ENCODE measurements around the gene SHC3.

The SHC3 gene

DNA sequence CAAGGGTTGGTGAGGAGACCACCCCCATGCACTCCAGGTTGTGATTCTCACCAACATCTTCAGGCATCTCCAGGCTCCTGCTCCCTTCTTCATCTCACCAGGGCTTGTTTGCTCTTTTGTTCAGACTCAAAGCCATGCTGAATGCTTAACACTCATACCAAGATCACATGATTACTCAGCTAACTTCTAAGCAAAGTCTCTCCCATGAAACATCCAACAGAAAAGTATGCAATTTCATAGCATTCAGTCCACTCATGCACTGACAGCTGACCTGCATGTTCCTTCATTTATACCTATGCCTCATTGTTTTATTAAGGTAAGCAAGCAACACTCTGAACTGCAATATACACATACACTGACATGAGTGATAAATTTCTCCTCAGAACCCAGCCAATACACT lies 69.0 kb downstream of the SHC3 start:
- no peak for DNase-seq (ENCODE audit: low read depth, low spot score)

DNA sequence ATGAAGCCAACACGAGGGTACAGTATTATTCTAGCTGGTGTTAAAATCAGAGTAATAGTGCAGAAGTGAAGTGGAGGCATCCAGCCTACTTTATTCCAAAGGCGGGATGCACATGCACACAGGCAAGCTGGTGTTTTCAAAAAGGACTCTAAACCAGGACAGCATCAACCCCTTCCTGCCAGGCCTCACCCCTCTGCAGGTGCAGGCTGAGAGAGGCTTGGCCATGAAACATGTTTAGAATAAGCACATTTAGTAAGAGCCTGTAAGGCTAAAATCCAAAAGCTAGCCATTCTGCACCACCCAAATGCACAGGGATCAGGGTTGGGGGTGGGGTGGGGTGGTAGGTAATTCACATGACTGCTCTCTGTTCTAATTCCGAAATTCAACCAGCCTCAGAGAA lies 71.2 kb downstream of the SHC3 start:
- DNase-seq (ENCODE audit: low read depth, low spot score), result no peak

DNA sequence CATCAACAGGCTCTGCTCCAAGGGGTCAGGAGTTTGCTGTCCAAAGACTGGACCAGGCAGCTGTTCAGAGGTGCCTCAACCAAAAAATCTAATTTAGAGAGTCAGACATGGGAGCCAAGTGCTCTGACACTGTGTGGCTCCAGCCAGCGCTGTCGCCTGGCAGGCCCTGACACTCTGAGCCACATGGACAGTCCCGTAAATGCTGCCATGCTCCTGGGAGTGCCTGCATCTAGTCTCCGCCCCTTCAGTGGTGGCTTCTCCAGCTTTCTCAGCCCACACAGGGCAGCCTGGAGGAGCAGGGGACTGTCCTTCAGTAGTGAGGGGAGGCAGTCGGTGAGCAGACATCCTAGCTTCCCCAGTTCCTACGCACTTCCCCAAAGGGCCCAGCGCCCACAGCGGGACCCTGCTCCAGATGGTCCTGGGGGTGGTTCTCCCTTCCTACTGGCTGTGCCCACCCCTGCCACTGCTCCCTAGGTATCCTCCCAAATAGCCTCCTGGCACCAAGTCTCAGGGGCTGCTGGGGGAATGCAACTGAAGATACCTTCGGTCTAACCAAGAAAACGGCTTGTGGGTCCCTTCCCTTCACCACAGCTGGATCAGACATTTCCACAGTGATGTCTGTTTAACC lies 72.3 kb downstream of the SHC3 start:
- no peak for DNase-seq (ENCODE audit: low read depth, low spot score)

DNA sequence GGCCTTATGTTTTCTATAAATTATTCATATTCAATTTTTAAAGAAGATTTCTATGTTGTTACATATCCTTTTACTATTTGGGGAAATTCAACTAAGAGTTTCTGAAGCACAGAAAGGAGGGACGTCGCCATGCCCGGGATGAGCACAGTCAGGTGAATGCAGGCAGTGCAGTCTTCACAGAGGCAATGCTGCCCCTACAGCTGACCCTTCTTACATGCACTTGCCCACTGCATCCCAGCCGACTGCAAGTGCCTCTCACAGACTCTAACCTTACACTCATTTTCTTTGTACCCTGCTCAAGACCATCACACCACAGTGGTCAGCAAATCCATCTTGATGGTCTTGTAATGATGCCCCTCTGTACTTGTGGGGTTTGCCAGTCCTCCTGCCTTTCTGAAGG lies 73.8 kb downstream of the SHC3 start:
- DNase-seq (ENCODE audit: low read depth, low spot score), result no peak

DNA sequence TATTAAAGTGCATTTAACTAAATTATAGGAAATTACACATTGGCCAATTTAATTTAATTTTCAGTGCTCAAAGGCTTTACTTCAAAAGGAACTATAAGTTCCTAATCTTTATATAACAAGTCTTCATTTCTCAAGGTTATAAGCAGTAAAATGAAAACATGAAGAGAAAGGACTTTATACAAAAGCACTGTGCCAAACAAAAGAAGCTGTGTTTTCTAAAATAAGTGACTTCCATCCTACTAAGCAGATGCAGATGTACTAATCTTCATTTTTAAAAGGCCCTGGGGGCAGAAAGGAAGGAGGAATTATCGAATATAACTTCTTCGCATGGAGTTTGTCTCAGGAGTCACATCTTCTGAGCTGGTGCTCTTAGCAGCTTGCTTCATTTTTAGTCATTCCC lies 81.4 kb downstream of the SHC3 start:
- DNase-seq (ENCODE audit: low read depth, low spot score), result no peak

DNA sequence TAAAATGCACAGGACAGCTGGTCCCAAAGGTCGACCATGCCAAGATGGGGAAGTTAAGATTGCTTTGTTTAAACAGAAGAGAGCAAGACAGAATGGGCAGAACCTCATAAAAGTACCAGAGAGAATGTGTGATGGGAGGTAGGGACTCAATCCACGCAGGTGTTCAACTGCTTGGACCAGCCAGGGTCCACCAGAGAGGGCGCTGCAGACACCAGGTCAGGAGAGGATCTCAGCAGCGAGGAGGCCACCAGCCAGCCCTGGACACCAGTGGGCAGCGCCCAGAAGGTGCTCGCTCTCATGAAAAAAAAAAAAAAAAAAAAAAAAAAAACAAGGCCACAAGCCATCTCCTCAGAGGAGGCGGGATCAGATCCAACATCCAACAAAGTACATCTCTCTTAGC lies 81.8 kb downstream of the SHC3 start:
- no peak for DNase-seq (ENCODE audit: low read depth, low spot score)

DNA sequence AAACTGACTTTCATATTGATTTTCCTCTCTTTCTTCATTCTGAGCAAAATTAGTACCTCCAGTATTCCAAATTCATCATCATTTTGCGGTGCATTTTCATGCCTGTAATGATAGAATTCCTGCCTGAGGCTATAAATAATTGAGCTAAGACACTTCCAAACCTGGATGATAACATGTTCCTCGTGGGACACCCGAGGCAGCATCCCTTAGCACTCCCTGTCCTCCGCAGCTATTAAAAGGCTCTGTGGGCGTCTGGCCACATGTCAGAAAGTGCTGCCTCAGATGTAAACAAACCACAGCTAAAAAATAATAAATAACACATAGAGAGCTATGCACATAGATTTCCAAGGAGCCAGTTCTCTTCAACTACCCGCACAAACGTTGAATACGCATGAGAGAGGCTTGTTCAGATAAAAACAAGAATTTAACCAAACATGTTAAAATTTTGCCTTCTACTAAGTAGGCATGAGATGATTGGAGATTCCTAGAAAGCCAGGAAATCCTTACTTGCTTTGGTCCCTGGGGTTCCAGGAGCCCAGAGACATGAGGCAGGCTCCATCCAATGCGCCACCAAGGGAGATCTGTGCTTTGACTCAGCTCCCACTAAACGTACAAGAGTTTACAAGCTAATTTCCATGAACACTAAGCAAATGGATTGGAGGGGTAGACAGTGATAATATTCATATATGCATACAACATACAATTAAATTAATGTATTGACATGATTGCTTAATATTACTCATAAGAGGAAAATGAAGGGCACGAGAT lies 82.7 kb downstream of the SHC3 start:
- DNase-seq (ENCODE audit: low read depth, low spot score), result no peak

DNA sequence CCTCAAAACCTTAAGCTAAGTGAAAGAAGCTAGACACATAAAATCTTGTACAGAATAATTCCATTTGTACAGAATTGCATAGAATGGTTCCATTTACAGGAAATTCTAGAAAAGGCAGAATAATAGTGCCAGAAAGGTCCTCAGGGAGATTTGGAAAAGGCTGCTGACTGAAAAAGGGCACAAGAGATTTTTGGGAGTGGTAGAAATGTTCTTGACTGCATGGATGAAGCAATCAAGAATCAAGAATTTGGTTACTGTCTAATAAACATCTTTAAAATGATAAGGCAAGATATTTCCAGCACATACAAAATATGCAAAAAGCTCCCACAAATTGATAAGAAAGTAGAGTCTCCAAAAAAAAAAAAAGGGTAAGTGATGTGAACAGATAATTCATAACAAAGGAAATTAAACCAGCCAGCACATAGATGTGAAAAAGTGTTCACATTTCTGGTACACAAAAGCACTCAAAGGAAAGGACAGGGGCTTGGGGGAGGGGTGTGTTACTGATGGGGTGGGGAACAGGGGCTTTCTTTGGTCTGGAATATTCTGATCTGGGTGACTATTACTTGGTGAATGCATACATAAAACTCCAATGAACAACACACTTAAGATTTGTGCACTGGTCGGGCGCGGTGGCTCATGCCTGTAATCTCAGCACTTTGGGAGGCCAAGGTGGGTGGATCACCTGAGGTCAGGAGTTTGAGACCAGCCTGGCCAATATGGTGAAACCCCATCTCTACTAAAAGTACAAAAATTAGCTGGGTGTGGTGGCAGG lies 85.2 kb downstream of the SHC3 start:
- no peak for DNase-seq (ENCODE audit: low read depth, low spot score)

DNA sequence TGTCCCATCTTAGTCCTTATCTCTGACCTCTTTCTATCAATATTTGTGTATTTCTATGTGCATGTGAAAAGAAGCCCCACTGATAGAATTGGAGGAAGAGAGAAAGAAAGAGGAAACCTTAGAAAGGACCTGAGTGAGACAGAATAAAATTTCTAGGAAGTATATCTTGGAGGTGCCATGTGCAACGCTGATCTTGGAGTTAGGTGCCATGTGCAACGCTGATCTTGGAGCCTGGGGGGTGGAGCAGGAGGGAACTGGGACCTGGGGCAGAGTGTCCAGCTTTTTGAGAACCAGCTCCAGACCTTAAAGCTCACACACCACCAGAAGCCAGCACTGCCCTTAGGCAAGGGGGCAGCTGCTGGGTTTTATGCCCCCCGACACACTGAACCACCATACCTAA lies 89.4 kb downstream of the SHC3 start:
- DNase-seq (ENCODE audit: low read depth, low spot score), result no peak

DNA sequence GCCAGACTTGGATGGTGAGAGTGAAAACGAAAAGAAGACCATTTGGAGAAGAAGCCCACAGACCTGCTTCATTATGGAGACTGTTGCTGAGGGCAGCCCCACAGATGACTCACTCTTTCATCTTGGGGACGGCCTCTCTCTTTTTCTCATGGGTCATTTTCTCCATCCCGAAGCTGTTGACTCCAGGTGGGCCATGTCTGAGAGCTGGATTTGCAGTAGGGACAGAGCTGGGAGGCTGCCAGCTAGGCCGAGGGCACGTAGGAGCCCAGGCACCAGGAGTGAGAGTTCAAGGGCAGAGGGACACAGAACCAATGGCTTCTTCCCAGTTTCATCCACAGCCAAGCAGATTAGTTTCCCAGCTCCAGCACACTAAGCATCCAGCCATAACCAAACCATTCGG lies 95.0 kb downstream of the SHC3 start:
- no peak for DNase-seq (ENCODE audit: low read depth, low spot score)

DNA sequence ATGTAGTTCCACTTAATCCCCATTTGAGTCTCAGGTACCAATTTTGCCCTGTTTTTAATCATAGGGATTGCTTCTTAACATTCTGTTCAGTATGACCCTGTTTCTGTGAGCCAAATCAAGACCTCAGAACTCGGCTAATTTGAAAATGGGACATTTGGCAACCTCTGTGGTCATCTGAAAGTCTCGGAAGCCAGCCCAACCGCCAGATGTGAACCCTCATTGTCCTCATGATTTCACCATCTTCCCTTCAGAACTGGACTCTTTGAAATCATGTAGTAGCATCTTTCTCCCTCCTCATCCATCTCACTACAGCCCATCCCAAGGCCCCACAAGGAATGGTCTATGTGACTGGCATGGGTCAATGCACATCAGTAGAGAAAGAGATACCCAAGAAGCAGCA lies 98.4 kb downstream of the SHC3 start:
- DNase-seq (ENCODE audit: low read depth, low spot score), result no peak

DNA sequence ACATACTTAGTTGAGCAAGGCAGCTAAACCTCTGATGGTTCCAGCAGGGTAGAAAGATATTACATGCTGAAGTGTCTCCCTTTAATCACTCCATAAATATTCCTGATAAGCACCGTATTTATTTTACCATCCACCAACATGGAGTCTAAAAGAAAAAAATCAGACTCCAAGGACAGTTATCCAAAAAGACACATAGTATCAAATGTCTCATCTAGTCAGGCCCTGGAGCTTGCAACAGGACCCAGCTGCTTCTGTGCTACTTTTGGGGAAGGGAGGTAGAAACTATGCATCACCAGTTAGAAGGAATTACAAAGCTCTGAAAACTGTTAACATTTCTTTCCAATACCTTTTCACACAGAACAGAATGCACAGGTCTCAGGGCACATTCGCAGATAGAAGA lies 99.2 kb downstream of the SHC3 start:
- DNase-seq (ENCODE audit: low read depth, low spot score), result no peak

DNA sequence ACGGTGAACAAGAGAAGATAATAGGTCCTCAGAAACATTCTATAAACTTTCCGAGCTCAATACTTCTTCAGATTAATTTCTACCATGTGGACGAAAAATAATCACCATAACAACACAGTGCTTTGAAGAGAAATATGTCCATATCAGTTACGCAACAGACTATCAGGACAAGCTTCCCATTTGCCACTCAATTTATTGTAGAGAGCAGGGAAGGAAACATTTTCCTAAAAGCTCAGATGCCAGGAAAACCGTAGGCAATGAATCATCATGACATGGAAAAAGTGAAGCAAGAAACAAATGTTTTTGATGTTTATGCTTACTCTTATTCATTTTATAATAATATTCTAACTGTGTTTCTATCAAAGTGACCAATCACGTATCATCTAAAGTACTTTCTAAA lies 99.8 kb downstream of the SHC3 start:
- DNase-seq (ENCODE audit: low read depth, low spot score), result no peak

DNA sequence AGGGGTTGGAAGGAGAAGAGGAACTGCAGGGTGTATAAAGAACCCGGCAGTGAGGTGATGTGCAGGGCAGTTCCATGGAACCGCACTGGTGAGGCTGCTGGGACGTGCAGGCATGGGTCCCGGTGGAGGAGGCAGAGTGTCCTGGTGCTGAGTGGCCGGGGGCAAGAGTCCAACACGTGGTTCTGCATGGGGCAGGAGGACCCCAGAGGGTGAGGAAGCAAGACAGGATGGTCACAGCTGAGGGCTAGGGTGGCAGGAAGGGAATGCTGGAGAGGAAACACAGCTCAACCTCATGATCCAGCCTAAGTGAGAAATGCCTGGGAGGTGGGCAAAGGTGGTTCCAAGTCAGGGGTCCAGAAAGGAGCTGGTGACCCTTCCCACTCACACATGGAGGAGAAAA lies 100.2 kb downstream of the SHC3 start:
- no peak for DNase-seq (ENCODE audit: low read depth, low spot score)

DNA sequence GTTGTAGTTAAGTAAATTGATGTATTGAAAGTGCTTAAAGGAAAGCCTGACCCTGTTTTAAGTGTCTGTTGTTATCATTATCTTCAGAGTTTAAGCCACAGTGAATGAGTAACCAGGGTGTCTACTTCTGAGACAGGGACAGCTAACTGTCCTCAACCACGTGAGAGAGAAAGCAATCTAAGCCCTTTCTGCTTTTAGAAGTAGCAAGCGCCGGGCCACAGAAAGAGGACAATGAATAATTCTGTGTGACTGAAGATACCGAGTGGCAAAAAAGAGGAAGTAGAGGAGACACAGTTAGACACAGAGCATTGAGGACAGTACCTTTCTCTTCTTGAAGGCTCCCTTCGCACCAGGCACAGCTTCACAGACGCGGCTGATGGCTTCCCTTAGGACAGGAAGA lies 101.1 kb downstream of the SHC3 start:
- DNase-seq (ENCODE audit: low read depth, low spot score), result no peak

DNA sequence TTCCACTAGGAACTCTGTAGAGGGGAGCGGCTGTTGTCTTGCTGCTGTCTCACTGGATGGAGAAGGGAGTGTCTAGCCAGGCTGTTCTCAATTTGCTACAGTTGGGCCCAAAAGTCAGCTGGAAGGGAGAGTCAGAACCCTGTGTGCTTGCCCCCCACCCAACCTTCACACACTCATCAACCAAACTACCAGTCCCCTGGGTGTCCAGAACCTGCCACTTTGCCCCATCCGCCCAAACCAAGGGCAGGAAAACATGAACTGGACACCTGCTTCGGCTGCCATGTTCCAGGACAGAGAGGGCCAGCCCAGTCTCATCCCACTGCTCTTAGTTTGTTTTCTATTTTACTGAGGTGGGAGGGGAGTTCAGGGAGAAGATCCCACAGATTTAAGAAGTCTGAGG lies 105.2 kb downstream of the SHC3 start:
- no peak for DNase-seq (ENCODE audit: low read depth, low spot score)

DNA sequence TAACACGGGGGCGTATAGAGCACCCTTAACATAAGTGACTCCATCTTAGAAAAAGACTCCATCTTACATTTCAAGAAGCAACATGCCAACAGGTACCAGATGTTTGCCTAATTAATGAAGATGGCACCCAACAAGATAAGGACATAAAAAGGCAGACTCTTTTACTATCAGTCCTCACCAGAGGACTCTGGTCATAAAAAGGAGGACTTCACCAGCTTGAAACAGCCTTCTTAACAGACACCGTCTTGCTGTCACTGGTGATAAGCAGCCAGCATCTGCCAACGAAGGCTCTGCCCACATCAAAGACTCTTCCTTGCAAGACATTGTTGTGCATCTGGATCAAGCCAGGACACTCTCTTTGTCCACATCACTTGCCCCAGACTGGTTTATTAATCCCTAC lies 107.0 kb downstream of the SHC3 start:
- no peak for DNase-seq (ENCODE audit: low read depth, low spot score)

DNA sequence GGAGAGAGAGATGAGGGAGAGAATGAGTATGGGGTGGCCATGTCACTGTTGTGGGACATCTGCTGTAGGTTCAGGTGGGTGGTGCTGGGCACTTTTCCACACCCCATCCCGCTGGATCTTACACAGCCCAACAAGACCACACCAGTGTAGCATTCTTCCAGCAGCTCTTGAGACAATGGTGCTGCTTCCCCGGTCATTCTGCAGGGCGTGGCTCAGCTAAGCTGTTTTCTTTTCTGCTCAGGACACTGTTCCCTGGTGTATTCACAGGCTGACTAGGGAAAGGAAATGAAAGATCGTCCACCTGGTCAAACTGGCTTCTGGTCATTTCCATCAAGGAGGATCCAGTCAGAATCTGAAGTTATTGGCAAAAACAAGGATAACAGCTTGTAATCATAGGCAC lies 111.8 kb downstream of the SHC3 start:
- no peak for DNase-seq (ENCODE audit: low read depth, low spot score)

DNA sequence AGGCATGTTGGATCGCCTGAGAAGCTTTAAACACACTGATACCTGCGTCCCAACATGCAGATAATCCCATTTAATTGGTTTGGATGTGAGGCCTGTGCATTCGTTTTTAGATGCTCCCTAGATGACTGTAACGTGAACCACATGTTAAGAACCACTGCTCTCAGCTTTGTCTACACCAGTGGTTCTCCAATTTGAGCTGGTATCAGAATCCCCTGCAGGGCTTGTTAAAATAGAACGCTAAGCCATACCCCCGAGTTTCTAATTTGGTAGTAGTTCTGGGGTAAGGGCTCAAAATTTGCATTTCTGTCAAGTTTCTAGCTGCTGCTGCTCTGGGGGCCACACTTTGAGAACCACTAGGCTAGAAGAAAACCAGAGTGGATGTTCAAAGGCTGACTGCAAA lies 112.7 kb downstream of the SHC3 start:
- DNase-seq (ENCODE audit: low read depth, low spot score), result no peak

DNA sequence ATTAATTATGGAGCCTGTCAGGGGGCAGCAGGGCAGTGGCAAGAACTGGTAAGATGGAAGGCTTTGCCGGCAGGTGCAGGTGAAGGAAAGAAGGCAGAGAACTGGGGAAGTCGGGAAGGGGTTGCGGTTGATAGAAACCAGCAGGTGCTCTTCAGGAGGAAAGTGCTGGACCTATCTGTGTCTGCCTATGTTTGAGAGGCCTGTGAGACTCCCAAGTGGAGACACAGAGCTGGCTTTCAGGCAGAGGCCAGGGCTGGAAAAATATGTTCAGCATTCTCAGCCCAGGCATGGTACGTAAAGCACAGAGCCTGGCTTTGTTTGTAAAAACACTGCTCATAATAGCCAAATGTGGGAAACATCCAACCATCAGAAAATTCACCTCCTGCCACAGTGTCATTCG lies 117.8 kb downstream of the SHC3 start:
- no peak for DNase-seq (ENCODE audit: low read depth, low spot score)

DNA sequence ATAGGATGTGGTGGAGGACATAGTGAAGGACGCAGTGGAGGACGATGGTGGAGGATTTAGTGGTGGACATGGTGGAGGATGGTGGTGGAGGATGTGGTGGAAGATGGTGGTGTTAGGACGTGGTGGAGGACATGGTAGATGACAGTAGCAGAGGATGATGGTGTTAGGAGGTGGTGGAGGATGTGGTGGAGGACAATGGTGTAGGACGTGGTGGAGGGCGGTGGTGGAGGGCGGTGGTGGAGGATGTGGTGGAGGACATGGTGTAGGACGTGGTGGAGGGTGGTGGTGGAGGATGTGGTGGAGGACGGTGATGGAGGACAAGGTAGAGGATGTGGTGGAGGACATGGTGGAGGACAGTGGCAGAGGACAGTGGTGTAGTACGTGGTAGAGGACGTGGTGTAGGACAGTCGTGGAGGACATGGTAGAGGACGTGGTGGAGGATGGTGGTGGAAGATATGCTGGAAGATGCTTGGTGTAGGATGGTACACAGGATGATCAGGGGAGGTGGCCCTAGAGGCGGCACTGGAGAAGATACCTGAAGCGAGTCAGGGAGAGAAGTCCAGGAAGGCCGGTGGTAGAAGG lies 118.6 kb downstream of the SHC3 start:
- no peak for DNase-seq (ENCODE audit: low read depth, low spot score)

DNA sequence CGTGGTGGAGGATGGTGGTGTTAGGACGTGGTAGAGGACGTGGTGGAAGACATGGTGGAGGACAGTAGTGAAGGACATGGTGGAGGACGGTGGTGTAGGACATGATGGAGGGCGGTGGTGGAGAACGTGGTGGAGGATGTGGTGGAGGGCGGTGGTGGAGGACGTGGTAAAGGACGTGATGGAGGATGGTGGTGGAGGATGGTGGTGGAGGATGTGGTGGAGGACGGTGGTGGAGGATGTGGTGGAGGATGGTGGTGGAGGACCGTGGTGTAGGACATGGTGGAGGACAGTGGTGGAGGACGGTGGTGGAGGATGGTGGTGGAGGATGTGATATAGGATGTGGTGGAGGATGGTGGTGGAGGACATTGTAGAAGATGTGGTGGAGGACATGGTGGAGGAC lies 119.7 kb downstream of the SHC3 start:
- DNase-seq (ENCODE audit: low read depth, low spot score), result no peak

Data from ELF-1 (cell line).